Gastrocnemius medialis (tissue), 4 donors: ENCODE measurements around the gene ZNF566.

ENCODE experiments used
- CTCF ChIP-seq, 5 experiments: fragments of 450-650 bp in 3 of 5; fragments of 200-600 bp in 2 of 5; sonication (generic) in 2 of 5; IDR thresholded peaks in 4 of 5; conservative IDR thresholded peaks in 1 of 5; 1 replicate in 4 of 5; 2 replicates in 1 of 5; pipeline ENCODE4 v1.5.1; 2016 to 2019; ENCODE audit warnings: antibody characterized with exemption in 5 of 5, mild to moderate bottlenecking in 3 of 5, moderate library complexity in 3 of 5
- POLR2A ChIP-seq, 2 donors: fragments of 450-650 bp; IDR thresholded peaks; one replicate each; pipeline ENCODE4 v1.6.1; 2017; ENCODE audit warnings: antibody characterized with exemption in 2 of 2, mild to moderate bottlenecking in 2 of 2, moderate library complexity in 2 of 2

GRCh38 chr19:36417752-36418286 lies 71.5 kb downstream of the ZNF566 start:
- TF ChIP-seq CTCF (IDR thresholded peaks at IDR 0.05 in 4 of 5, conservative IDR thresholded peaks at IDR 0.05 in 1 of 5) (no peak), POLR2A (IDR thresholded peaks at IDR 0.05) (no peak)
